GM12892 (cell line): ENCODE data around the gene TCF19.
"Not testable (repeated sequence)": the region's sequence is repeated elsewhere in the genome, so short reads cannot be mapped to it uniquely, and the experiment has no call there.

Experiments
- DNase-seq: peaks from one replicate; pipeline ENCODE4 v3.0.0; 2011; ENCODE audit not compliant: insufficient read length
- FAIRE-seq: peaks from 2 replicates; lab custom pipeline; 2011; peaks lifted over from hg19 to GRCh38; lab: Jason Lieb, UNC
- POLR2A ChIP-seq: IDR thresholded peaks from 2 replicates; pipeline ENCODE4 v1.6.1; 2011; ENCODE audit warnings: low read depth, low read length, control low read depth
- POLR2AphosphoS5 ChIP-seq: IDR thresholded peaks from 2 replicates; pipeline ENCODE4 v1.6.1; 2011; ENCODE audit warnings: low read depth, low read length, control low read depth
- TAF1 ChIP-seq: IDR thresholded peaks from 2 replicates; pipeline ENCODE4 v1.6.1; 2011; ENCODE audit warnings: low read depth, mild to moderate bottlenecking, control low read depth, low read length, borderline replicate concordance

Gene TCF19

GRCh38 chr6:31178143-31179041 is 20.0 kb downstream of the TCF19 start:
- TF ChIP-seq POLR2A (no peak), POLR2AphosphoS5 (no peak)
- DNase-seq (no peak), FAIRE-seq (peak; percentile 81)

DNA sequence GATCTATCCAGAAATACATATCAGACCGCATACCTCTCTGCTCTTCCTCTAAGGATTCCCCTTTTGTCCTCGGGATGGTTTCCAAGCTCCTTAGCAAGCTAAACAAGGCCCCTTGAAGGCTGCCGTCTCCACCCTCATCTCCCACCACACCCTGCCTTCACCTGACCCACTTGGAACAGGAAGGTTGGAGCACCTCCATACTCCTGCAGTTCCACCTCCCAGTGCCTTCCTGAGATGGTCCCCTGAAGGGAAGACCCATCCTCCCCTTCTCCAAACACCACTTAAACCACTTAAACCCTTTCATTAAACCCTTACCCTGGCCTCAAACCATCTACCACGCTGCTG is 20.6 kb downstream of the TCF19 start:
- DNase-seq (no peak), FAIRE-seq (no peak)
- TF ChIP-seq POLR2A, result no peak
- no peak for TF ChIP-seq POLR2AphosphoS5
- TF ChIP-seq TAF1, result no peak

DNA sequence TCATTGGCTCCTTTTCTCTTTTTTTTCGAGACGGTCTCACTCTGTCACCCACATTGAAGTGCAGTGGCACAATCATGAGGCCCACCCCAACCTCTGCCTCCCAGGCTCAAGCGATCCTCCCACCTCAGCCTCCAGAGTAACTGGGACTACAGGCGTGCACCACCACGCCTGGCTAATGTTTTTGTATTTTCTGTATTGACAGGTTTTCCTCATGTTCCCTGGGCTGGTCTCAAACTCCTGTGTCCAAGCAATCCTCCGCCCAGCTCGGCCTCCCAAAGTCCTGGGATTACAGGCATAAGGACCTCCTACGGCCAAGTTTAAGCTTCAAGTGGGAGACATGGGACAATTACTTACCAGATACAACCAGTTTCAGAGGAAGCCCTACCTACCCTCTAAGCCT is 21.5 kb downstream of the TCF19 start:
- no peak for TF ChIP-seq POLR2A
- TF ChIP-seq TAF1, result no peak
- no peak for TF ChIP-seq POLR2AphosphoS5
- no peak for FAIRE-seq
- DNase-seq, result no peak

GRCh38 chr6:31180500-31180899 is 22.1 kb downstream of the TCF19 start:
- DNase-seq (peak; percentile 63), FAIRE-seq (no peak)
- no peak for TF ChIP-seq TAF1
- no peak for TF ChIP-seq POLR2A
- no peak for TF ChIP-seq POLR2AphosphoS5

GRCh38 chr6:31183287-31183686 is 24.9 kb downstream of the TCF19 start:
- not testable (repeated sequence) for DNase-seq, FAIRE-seq

- FAIRE-seq, DNase-seq: not testable (repeated sequence)
These were observed 25.5 kb downstream of the TCF19 start for GRCh38 chr6:31183859-31184258.

GRCh38 chr6:31185695-31186051 is 27.3 kb downstream of the TCF19 start:
- DNase-seq, FAIRE-seq: not testable (repeated sequence)

DNA sequence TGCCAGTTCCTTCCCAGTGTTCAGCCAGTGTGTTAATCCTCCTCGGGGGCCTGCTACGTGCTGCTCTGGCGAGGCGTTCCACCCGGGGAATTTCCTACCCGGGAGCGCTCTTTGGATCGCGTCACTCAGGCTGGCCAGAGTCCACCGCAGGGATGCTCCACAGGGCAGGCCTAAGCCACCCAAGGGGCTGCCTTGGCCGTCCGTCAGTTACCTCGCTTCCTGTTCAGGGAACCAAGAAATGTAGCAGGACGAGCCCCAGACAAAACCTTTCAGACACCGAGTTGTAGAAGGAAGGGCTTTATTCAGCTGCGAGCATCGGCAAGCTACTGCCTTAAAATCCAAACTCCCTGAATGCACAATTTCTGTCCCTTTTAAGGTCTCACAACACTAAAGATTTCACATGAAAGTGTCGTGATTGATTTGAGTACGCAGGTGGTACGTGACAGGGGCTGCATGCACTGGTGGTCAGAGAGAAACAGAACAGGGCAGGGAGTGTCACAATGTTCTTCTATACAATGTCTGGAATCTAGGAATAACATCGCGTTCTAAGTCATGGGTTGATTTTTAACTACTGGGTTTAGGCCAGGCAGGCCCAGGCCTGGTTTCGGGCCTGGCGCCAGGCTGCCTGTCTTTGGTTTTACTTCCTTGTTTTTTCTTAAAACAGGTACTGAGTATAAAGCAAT is 27.8 kb downstream of the TCF19 start:
- FAIRE-seq (peak; percentile 68), DNase-seq (no peak)
- no peak for TF ChIP-seq POLR2A
- TF ChIP-seq POLR2AphosphoS5, result no peak
- TF ChIP-seq TAF1, result no peak

GRCh38 chr6:31187780-31188194 is 29.4 kb downstream of the TCF19 start:
- no peak for DNase-seq
- no peak for FAIRE-seq
- TF ChIP-seq TAF1 (no peak), POLR2A (no peak), POLR2AphosphoS5 (no peak)

- FAIRE-seq, DNase-seq: not testable (repeated sequence)
These were observed 30.8 kb downstream of the TCF19 start for GRCh38 chr6:31189223-31189622.

DNA sequence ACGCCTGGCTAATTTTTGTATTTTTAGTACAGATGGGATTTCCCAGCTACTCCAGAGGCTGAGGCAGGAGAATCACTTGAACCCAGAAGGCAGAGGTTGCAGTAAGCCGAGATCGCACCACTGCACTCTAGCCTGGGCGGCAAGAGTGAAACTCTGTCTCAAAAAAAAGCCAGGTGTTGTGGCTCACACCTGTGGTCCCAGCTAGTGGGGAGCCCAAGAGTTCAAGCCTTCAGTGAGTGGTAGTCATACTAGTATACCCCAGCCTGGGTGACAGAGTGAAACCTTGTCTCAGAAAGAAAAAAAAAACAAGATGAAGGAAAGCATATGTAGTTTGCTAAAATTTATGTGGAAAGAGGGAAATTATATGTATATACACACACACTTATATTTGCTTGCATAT is 32.1 kb downstream of the TCF19 start:
- DNase-seq (no peak), FAIRE-seq (no peak)
- TF ChIP-seq POLR2AphosphoS5 (no peak), TAF1 (no peak), POLR2A (no peak)

DNA sequence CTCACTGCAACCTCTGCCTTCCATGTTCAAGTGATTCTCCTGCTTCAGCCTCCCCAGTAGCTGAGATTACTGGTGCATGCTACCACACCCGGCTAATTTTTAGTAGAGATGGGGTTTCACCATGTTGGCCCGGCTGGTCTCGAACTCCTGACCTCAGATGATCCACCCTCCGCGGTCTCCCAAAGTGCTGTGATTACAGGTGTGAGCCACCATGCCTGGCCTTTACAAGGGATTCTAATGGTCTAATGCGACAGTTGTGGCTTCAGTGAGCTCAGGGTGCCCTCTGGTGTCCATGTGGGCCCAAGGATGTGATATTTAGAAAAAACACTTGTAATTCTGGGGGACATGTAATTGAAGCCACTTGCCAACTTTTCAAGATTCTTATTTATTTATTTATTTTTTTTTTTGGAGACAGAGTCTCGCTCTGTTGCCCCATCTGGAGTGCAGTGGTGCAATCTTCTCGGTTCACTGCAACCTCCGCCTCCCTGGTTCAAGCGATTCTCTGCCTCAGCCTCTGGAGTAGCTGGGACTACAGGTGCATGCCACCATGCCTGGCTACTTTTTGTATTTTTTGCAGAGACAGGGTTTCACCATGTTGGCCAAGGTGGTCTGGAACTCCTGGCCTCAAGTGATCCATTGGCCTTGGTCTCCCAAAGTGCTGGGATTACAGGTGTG is 34.2 kb downstream of the TCF19 start:
- not testable (repeated sequence) for DNase-seq, FAIRE-seq

GRCh38 chr6:31193206-31193605 is 34.8 kb downstream of the TCF19 start:
- FAIRE-seq (no peak), DNase-seq (no peak)
- TF ChIP-seq POLR2A (no peak), TAF1 (no peak), POLR2AphosphoS5 (no peak)
